ENCODE measurements around the gene CIITA. TPM values are rescaled to one million over a fixed set of nuclear protein-coding genes. Genes with fewer than 3 reads are reported as not detected.
A peak's percentile ranks its signal among the peaks of the same experiment; 100 is the strongest.

CIITA gene
- total and polyA plus RNA-seq, 9 of the 15 experiments (the other 6 are each of a cell fraction or from before 2014, with no cell fraction given): 0.01 to 0.20 (median 0.11) TPM; not detected in 4

DNA sequence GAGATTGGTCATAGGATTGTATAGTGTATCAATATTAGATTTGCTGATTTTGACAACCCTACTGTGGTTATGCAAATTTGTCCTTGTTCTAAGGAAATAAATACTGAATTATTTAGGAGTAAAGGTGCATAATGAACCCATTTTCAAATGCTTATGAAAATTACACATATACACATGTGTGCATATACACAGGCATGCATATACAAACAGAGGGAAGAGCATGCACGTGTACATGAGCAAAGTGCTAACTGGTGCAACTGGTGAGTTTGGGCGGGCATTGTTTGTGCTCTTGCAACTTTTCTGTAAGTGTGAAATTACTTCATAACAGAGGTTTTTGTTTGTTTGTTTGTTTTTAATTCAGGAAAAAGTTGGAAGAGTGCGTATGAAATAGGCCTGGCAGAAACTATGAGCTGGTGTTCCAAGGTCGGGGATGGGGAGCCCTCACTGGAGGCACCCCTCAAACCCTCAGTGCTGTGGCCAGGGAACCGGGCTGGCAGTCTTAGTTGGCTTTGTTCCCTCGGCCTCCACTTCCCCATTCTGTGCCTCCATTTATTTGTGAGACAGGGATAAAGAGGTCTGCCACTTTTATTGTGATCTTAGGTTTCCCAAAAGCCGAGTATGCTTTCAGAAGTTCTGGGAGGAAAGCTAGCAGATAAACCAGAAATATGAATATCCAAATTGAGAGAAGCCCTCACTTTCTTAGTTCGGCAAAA is 59.4 kb downstream of the CIITA start:
- CTCF ChIA-PET (ENCODE audit: low intra/inter-chr PET ratio): interaction anchor here (0.6 kb wide), 1 partner anchor 199 kb away, joined by 4 read pairs; no protein-coding TSS in a partner anchor
- intact Hi-C loops (cut with micrococcal nuclease) (no loop called here), in situ Hi-C loops (cut with MboI) (loop anchor here (10.0 kb wide), 1 partner anchor 682 kb away; no protein-coding TSS in a partner anchor)
- DNase-seq (ENCODE audit: extremely low read depth in 1 of 4, low spot score in 3 of 4) (no peak), ATAC-seq (no peak), FAIRE-seq (no peak)
- Histone ChIP-seq H3K4me2 (ENCODE audit: insufficient read depth, low read length) (no peak overlapping the region), H3K27me3 (ENCODE audit: control insufficient read depth in 2 of 2, insufficient read depth in 2 of 2, low read length in 2 of 2) (no peaks in the 10 kb centered on the region), H4K20me1 (replicated peaks; ENCODE audit: control insufficient read depth, insufficient read depth, low read length) (peaks cover 66% of the 10 kb centered on the region), H2AFZ (ENCODE audit: low read depth, low read length) (no peak overlapping the region), H3K4me1 (replicated peaks in 1 of 2; ENCODE audit: control insufficient read depth in 2 of 2, insufficient read depth in 2 of 2, low read length in 2 of 2) (peaks cover 22 to 41% of the 10 kb centered on the region in 2 experiments), H3K9me1 (ENCODE audit: control insufficient read depth, insufficient read depth, low read length) (peaks cover 16% of the 10 kb centered on the region), H3K4me3 (no peak overlapping the region), H3K27ac (ENCODE audit: extremely low read depth, low read depth, low read length) (no peak overlapping the region), H3K79me2 (ENCODE audit: control insufficient read depth, insufficient read depth, low read length) (peaks cover 56% of the 10 kb centered on the region), H3K9ac (ENCODE audit: insufficient read depth in 1 of 2, low read depth in 2 of 2, low read length in 2 of 2) (no peak overlapping the region), H3K9me3 (replicated peaks; ENCODE audit: control insufficient read depth, insufficient read depth, low read depth, low read length) (no peaks in the 10 kb centered on the region), H3K36me3 (ENCODE audit: control insufficient read depth, insufficient read depth, low read length) (peaks cover 57% of the 10 kb centered on the region)
- 65% methylated on average over 7 of the region's 8 CpGs for WGBS (ENCODE audit: insufficient coverage, low coverage, missing lambda C conversion rate)
- TF ChIP-seq ZFP30 (CRISPR knock-in tag; IDR thresholded peaks at IDR 0.05; ENCODE audit: borderline replicate concordance): no peak
- TF ChIP-seq SPI1 (IDR thresholded peaks at IDR 0.05; ENCODE audit: borderline replicate concordance, low read depth, low read length): peak; percentile 64; the same call in 1 of the 2 replicates
- no peak for TF ChIP-seq DMBX1 (CRISPR knock-in tag; IDR thresholded peaks at IDR 0.05; ENCODE audit: borderline replicate concordance)
- no peak for TF ChIP-seq POLR2AphosphoS2 (IDR thresholded peaks at IDR 0.05; ENCODE audit: low read length)
- TF ChIP-seq, protein P1, sequence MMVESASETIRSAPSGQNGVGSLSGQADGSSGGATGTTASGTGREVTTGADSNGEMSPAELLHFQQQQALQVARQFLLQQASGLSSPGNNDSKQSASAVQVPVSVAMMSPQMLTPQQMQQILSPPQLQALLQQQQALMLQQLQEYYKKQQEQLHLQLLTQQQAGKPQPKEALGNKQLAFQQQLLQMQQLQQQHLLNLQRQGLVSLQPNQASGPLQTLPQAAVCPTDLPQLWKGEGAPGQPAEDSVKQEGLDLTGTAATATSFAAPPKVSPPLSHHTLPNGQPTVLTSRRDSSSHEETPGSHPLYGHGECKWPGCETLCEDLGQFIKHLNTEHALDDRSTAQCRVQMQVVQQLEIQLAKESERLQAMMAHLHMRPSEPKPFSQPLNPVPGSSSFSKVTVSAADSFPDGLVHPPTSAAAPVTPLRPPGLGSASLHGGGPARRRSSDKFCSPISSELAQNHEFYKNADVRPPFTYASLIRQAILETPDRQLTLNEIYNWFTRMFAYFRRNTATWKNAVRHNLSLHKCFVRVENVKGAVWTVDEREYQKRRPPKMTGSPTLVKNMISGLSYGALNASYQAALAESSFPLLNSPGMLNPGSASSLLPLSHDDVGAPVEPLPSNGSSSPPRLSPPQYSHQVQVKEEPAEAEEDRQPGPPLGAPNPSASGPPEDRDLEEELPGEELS (CRISPR knock-in tag; IDR thresholded peaks at IDR 0.05; ENCODE audit: borderline replicate concordance): no peak
- TF ChIP-seq RAD51 (IDR thresholded peaks at IDR 0.05; ENCODE audit: borderline replicate concordance, low read depth): no peak
- TF ChIP-seq GABPA (tag; conservative IDR thresholded peaks at IDR 0.05; ENCODE audit: low read depth): no peak
- peak in 1 of 2 experiments; percentile 69; a peak in 1 of 4 replicates for TF ChIP-seq KDM1A (IDR thresholded peaks at IDR 0.05)
- POLR2A ChIA-PET: interaction anchor here (0.6 to 1.6 kb wide), 4 partner anchors 8 to 212 kb away, joined by 3 to 6 read pairs (median 4); no protein-coding TSS in a partner anchor
- BruUV-seq (replicated peaks): no TSS peak
